K562 (cell line): Measurements from ENCODE around the gene DST. TPM values are rescaled to one million over a fixed set of nuclear protein-coding genes. Genes with fewer than 3 reads are reported as not detected.

Source experiments
- CBFB ChIP-seq: sonication (generic); formaldehyde crosslinking; IDR thresholded peaks from 2 replicates; pipeline ENCODE4 v1.4.0; 2020; ENCODE audit warnings: mild to moderate bottlenecking, missing genetic modification reagents
- EP300 ChIP-seq: IDR thresholded peaks from 2 replicates; pipeline ENCODE4 v1.6.1; 2012; ENCODE audit warnings: low read length, improper control_type of control experiment
- HSF4 ChIP-seq: fragments of 250-450 bp; sonication (Bioruptor Pico); IDR thresholded peaks from 2 replicates; pipeline ENCODE4 v2.1.2; 2022; ENCODE audit warnings: mild to moderate bottlenecking, moderate library complexity, borderline replicate concordance
- KLF13 ChIP-seq: fragments of 450-650 bp; IDR thresholded peaks from 2 replicates; pipeline ENCODE4 v1.6.1; 2016; ENCODE audit warnings: missing genetic modification characterization, low read depth, mild to moderate bottlenecking, missing compliant biosample characterization, moderate library complexity, borderline replicate concordance
- ZBTB5 ChIP-seq: fragments of 450-650 bp; IDR thresholded peaks from 2 replicates; pipeline ENCODE4 v1.6.1; 2017; ENCODE audit warnings: antibody characterized with exemption
- polyA plus RNA-seq, 8 experiments: library from polyadenylated mRNA; depleted of rRNA in 4 of 8; stranded (reverse) in 5 of 8; unstranded in 3 of 8; fragments of >200 nt; fragmentation: Nextera tagmentation in 2 of 8; fragmentation: Illumina TruSeq in 1 of 8; extraction: Ambion mirVana in 2 of 8; extraction: Trizol in 1 of 8; gene quantifications; 2 replicates each; pipeline versions ENCODE4 v1.2.1 to v1.2.3, GENCODE V29; 2011 to 2014; ENCODE audit warnings: inconsistent platforms in 1 of 8, missing spikeins in 1 of 8
- total RNA-seq, 7 experiments: library from RNA; depleted of rRNA in 6 of 7; stranded (reverse); fragments of >200 nt in 6 of 7; fragmentation: Illumina TruSeq in 2 of 7; extraction: Trizol in 2 of 7; gene quantifications; 2 replicates each; pipeline versions ENCODE4 v1.2.1 to v1.2.3, GENCODE V29; 2011 to 2021; ENCODE audit warnings: low replicate concordance in 1 of 7
- TF ChIP-seq, protein P1 (sequence below): fragments of 450-650 bp; IDR thresholded peaks from 2 replicates; pipeline ENCODE4 v1.6.1; 2014; ENCODE audit warnings: low read depth, mild to moderate bottlenecking, moderate library complexity, borderline replicate concordance
- TF ChIP-seq, protein P2 (sequence below): fragments of 450-650 bp; IDR thresholded peaks from 2 replicates; pipeline ENCODE4 v1.6.1; 2016; ENCODE audit warnings: antibody characterized with exemption

DST gene
- total and polyA plus RNA-seq, 9 of the 15 experiments (the other 6 are each of a cell fraction or from before 2014, with no cell fraction given), result 5.2 to 21.9 (median 13.3) TPM

DNA sequence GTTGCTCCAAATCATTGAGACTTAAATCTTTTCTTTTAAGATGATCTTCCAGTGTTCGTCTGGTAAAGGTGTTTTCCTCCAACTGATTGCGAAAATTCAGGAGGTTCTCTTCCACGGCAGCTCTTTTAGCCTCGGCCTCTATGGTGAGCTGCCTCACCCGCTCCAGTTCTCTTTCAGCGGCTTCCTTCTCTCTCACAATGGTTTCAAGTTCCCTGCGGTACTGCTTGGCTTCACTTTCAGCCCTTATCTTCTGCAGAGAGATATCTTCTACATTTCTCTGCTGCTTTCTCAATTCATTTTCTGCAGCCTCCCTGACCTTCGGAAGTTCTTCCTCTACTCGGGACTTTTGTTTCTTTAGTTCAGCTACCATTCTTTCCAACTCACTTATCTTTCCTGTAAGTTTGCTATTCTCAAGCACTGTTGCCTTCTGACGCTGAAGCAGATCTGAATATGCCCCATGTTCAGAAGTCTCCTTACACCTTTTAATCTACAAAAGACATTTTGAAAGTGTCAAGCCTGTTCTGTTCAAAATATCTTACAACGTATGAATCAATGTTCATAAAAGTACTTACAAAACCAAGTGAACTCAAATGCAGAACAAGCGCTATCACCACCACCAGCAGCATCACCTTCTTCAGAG is 22.3 kb downstream of the DST start (continued):
- TF ChIP-seq ZBTB5 (no peak), EP300 (no peak), KLF13 (tag) (no peak), HSF4 (CRISPR knock-in tag) (no peak), CBFB (CRISPR knock-in tag) (no peak)
- TF ChIP-seq, protein P1, sequence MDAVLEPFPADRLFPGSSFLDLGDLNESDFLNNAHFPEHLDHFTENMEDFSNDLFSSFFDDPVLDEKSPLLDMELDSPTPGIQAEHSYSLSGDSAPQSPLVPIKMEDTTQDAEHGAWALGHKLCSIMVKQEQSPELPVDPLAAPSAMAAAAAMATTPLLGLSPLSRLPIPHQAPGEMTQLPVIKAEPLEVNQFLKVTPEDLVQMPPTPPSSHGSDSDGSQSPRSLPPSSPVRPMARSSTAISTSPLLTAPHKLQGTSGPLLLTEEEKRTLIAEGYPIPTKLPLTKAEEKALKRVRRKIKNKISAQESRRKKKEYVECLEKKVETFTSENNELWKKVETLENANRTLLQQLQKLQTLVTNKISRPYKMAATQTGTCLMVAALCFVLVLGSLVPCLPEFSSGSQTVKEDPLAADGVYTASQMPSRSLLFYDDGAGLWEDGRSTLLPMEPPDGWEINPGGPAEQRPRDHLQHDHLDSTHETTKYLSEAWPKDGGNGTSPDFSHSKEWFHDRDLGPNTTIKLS, result no peak
- TF ChIP-seq, protein P2, sequence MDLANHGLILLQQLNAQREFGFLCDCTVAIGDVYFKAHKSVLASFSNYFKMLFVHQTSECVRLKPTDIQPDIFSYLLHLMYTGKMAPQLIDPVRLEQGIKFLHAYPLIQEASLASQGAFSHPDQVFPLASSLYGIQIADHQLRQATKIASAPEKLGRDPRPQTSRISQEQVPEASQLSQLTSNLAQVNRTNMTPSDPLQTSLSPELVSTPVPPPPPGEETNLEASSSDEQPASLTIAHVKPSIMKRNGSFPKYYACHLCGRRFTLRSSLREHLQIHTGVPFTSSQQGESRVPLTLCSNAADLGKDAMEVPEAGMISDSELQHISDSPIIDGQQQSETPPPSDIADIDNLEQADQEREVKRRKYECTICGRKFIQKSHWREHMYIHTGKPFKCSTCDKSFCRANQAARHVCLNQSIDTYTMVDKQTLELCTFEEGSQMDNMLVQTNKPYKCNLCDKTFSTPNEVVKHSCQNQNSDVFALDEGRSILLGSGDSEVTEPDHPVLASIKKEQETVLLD, result no peak
